Measurements from ENCODE around the gene SMARCD1.

The SMARCD1 gene

DNA sequence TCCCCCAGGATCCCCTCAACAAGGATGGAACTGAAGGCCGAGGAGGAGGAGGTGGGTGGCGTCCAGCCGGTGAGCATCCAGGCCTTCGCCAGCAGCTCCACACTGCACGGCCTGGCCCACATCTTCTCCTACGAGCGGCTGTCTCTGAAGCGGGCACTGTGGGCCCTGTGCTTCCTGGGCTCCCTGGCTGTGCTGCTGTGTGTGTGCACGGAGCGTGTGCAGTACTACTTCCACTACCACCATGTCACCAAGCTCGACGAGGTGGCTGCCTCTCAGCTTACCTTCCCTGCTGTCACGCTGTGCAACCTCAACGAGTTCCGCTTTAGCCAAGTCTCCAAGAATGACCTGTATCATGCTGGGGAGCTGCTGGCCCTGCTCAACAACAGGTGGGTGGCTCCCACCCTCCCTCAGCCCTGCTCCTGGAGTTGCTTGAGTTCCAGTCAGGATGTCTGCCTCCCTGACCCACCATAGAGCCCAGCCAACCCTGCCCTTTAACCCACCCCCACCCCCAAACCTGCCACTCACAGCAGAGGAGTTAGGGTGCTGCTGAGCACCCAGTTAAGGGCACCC, 26.3 kb upstream of the SMARCD1 start:
- no peak overlapping the region for H3K9ac ChIP-seq (ENCODE audit: low read length)
- H3K79me2 ChIP-seq (ENCODE audit: insufficient read depth, low read length), result no peaks in the 10 kb centered on the region
- no peaks in the 10 kb centered on the region for H3F3A ChIP-seq (ENCODE audit: insufficient read depth, low read length)
- peaks cover 8% of the 10 kb centered on the region; the same call in 1 of the 2 replicates for H3K27me3 ChIP-seq (ENCODE audit: insufficient read depth, low read length)
- H4K20me1 ChIP-seq (ENCODE audit: insufficient read depth, low read length), result no peaks in the 10 kb centered on the region
- no peak overlapping the region; the same call in 1 of the 2 replicates for H3K4me2 ChIP-seq (ENCODE audit: low read length)
- H3K4me3 ChIP-seq (ENCODE audit: low read depth, low read length, poor library complexity, severe bottlenecking), result no peak overlapping the region
- H3K36me3 ChIP-seq (ENCODE audit: insufficient read depth, low read length), result no peaks in the 10 kb centered on the region
- H3K9me3 ChIP-seq (ENCODE audit: low read length), result no peaks in the 10 kb centered on the region
- no peak overlapping the region for H2AFZ ChIP-seq (ENCODE audit: low read length)
- peaks cover 37% of the 10 kb centered on the region for H3K4me1 ChIP-seq (ENCODE audit: insufficient read depth, low read length, severe bottlenecking)
- no peak overlapping the region for H3K27ac ChIP-seq (ENCODE audit: low read depth, low read length, poor library complexity, severe bottlenecking)
- TF ChIP-seq, protein P1, sequence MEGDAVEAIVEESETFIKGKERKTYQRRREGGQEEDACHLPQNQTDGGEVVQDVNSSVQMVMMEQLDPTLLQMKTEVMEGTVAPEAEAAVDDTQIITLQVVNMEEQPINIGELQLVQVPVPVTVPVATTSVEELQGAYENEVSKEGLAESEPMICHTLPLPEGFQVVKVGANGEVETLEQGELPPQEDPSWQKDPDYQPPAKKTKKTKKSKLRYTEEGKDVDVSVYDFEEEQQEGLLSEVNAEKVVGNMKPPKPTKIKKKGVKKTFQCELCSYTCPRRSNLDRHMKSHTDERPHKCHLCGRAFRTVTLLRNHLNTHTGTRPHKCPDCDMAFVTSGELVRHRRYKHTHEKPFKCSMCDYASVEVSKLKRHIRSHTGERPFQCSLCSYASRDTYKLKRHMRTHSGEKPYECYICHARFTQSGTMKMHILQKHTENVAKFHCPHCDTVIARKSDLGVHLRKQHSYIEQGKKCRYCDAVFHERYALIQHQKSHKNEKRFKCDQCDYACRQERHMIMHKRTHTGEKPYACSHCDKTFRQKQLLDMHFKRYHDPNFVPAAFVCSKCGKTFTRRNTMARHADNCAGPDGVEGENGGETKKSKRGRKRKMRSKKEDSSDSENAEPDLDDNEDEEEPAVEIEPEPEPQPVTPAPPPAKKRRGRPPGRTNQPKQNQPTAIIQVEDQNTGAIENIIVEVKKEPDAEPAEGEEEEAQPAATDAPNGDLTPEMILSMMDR (IDR thresholded peaks at IDR 0.05; ENCODE audit: low read length), result no peak
- TF ChIP-seq EZH2 (IDR thresholded peaks at IDR 0.05; ENCODE audit: borderline replicate concordance, low read length), result no peak
- H3K9me2 ChIP-seq (ENCODE audit: low read depth, low read length), result no peaks in the 10 kb centered on the region

DNA sequence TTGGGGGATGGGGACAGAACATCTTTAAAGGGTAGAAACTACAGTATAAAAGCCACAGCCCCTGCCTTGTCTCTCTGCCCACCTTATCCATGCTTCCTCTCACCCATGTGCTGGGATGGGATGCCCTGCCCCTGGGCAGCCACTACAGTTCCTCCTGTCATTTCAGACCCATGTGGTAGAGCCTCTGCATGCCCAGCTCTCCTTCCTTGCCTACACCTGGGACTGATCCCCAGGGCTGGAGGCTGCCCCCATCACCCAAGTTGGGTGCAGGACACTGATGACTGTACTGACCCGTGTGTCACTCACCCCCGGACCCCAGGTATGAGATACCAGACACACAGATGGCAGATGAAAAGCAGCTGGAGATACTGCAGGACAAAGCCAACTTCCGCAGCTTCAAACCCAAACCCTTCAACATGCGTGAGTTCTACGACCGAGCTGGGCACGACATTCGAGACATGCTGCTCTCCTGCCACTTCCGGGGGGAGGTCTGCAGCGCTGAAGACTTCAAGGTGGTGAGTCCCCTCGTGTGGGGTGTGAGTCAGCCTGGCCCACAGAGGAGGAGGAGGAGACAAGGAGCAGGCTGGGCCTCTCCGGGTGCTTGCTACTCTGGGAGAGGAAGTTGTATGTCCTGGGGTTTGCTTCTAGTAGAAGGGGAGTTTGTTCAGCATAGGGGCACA, 25.6 kb upstream of the SMARCD1 start:
- Histone ChIP-seq H3K9me3 (ENCODE audit: low read length) (no peaks in the 10 kb centered on the region), H3K27me3 (ENCODE audit: insufficient read depth, low read length) (peaks cover 8% of the 10 kb centered on the region; the same call in 1 of the 2 replicates), H3K36me3 (ENCODE audit: insufficient read depth, low read length) (no peaks in the 10 kb centered on the region), H3K4me1 (ENCODE audit: insufficient read depth, low read length, severe bottlenecking) (peaks cover 37% of the 10 kb centered on the region), H3K4me3 (ENCODE audit: low read depth, low read length, poor library complexity, severe bottlenecking) (no peak overlapping the region), H4K20me1 (ENCODE audit: insufficient read depth, low read length) (no peaks in the 10 kb centered on the region), H3K27ac (ENCODE audit: low read depth, low read length, poor library complexity, severe bottlenecking) (no peak overlapping the region), H3F3A (ENCODE audit: insufficient read depth, low read length) (no peaks in the 10 kb centered on the region), H3K9ac (ENCODE audit: low read length) (no peak overlapping the region; the same call in 1 of the 2 replicates), H3K79me2 (ENCODE audit: insufficient read depth, low read length) (no peaks in the 10 kb centered on the region), H3K9me2 (ENCODE audit: low read depth, low read length) (no peaks in the 10 kb centered on the region), H3K4me2 (ENCODE audit: low read length) (peak overlapping the region; percentile 34; the same call in 1 of the 2 replicates), H2AFZ (ENCODE audit: low read length) (no peak overlapping the region)
- no peak for TF ChIP-seq EZH2 (IDR thresholded peaks at IDR 0.05; ENCODE audit: borderline replicate concordance, low read length)
- TF ChIP-seq, protein P1 (IDR thresholded peaks at IDR 0.05; ENCODE audit: low read length), result no peak

DNA sequence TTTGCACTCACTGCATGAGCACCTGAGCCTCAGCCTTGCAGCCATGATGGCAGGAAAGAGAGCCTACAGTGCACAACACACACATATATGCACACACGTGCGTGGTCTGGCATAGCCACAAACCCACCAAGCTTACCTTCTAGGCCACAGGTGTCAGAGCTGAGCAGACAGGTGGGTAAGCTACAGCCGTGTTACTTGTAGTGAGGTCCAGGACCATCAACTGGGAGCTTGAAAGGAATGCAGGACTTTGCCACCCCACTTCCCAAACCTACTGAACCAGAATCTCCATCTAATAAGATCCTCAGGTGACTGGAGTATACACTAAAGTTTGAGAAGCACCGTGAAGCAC, 25.0 kb upstream of the SMARCD1 start:
- no peaks in the 10 kb centered on the region for H3K9me3 ChIP-seq (ENCODE audit: low read length)

More for the DNA sequence above, 25.0 kb upstream of the SMARCD1 start:
- Histone ChIP-seq H3K27me3 (ENCODE audit: insufficient read depth, low read length) (peaks cover 8% of the 10 kb centered on the region; the same call in 1 of the 2 replicates), H4K20me1 (ENCODE audit: insufficient read depth, low read length) (no peaks in the 10 kb centered on the region), H2AFZ (ENCODE audit: low read length) (no peak overlapping the region), H3K9ac (ENCODE audit: low read length) (no peak overlapping the region), H3K79me2 (ENCODE audit: insufficient read depth, low read length) (no peaks in the 10 kb centered on the region), H3K36me3 (ENCODE audit: insufficient read depth, low read length) (no peaks in the 10 kb centered on the region), H3K4me2 (ENCODE audit: low read length) (no peak overlapping the region), H3F3A (ENCODE audit: insufficient read depth, low read length) (no peaks in the 10 kb centered on the region), H3K27ac (ENCODE audit: low read depth, low read length, poor library complexity, severe bottlenecking) (no peak overlapping the region), H3K4me1 (ENCODE audit: insufficient read depth, low read length, severe bottlenecking) (peaks cover 37% of the 10 kb centered on the region), H3K9me2 (ENCODE audit: low read depth, low read length) (no peaks in the 10 kb centered on the region), H3K4me3 (ENCODE audit: low read depth, low read length, poor library complexity, severe bottlenecking) (no peak overlapping the region)
- TF ChIP-seq, protein P1 (IDR thresholded peaks at IDR 0.05; ENCODE audit: low read length), result no peak
- TF ChIP-seq EZH2 (IDR thresholded peaks at IDR 0.05; ENCODE audit: borderline replicate concordance, low read length), result no peak
